HepG2 (cell line): ENCODE data around the gene SEC31A. TPM values are rescaled to one million over a fixed set of nuclear protein-coding genes. Genes with fewer than 3 reads are reported as not detected.

Source experiments
- CAMTA2 ChIP-seq: sonication (generic); formaldehyde crosslinking; IDR thresholded peaks from 2 replicates; pipeline ENCODE4 v1.4.0; 2020; ENCODE audit warnings: mild to moderate bottlenecking, missing genetic modification reagents, borderline replicate concordance
- SMARCE1 ChIP-seq: fragments of 450-650 bp; IDR thresholded peaks from 2 replicates; pipeline ENCODE4 v1.6.1; 2017; ENCODE audit warnings: borderline replicate concordance
- polyA plus RNA-seq, 8 experiments: library from polyadenylated mRNA; depleted of rRNA in 3 of 8; stranded (reverse) in 7 of 8; unstranded in 1 of 8; fragments of >200 nt; fragmentation: Illumina TruSeq in 4 of 8; extraction: Trizol in 4 of 8; gene quantifications; 2 replicates each; pipeline versions ENCODE4 v1.2.1 to v1.2.3, GENCODE V29; 2011 to 2016; ENCODE audit warnings: low read depth in 4 of 8, missing spikeins in 1 of 8, mixed read lengths in 1 of 8; ENCODE audit not compliant: insufficient read depth in 1 of 8
- total RNA-seq, 5 experiments: library from RNA; depleted of rRNA; stranded (reverse); fragments of >200 nt; fragmentation: Illumina TruSeq; extraction: Trizol; gene quantifications; 2 replicates each; pipeline ENCODE4 v1.2.3, GENCODE V29; 2016; ENCODE audit warnings: low read depth in 1 of 5
- TF ChIP-seq, protein P1 (sequence below), 2 experiments: fragments of 450-650 bp in 1 of 2; sonication (generic) in 1 of 2; formaldehyde crosslinking in 1 of 2; IDR thresholded peaks; 2 replicates each; pipeline versions ENCODE4 v1.6.1 to v1.8.0; 2016 to 2022; ENCODE audit warnings: antibody characterized with exemption in 1 of 2, mild to moderate bottlenecking in 1 of 2, missing genetic modification reagents in 1 of 2

Gene SEC31A
- total and polyA plus RNA-seq, 2 of the 13 experiments (the other 11 are each of a cell fraction or from before 2014, with no cell fraction given): 231 to 435 TPM

DNA sequence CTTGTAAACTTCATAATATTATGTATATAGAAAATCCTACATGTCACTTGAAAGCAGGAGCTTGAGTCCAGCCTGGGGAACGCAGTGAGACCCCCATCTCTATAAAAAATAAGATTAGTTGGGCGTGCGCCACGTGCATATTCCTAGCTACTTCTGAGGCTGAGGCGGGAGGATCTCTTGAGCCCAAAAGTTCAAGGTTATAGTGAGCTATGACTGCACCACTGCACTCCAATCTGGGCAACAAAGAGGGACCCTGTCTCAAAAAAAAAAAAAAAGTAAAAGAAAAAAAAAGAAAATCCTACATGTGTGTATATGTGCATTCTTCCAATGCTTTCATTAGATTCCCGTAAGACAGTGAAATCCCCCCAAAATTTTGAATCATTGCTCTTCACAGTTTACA, 1.7 kb downstream of the SEC31A start (continued):
- TF ChIP-seq, protein P1, sequence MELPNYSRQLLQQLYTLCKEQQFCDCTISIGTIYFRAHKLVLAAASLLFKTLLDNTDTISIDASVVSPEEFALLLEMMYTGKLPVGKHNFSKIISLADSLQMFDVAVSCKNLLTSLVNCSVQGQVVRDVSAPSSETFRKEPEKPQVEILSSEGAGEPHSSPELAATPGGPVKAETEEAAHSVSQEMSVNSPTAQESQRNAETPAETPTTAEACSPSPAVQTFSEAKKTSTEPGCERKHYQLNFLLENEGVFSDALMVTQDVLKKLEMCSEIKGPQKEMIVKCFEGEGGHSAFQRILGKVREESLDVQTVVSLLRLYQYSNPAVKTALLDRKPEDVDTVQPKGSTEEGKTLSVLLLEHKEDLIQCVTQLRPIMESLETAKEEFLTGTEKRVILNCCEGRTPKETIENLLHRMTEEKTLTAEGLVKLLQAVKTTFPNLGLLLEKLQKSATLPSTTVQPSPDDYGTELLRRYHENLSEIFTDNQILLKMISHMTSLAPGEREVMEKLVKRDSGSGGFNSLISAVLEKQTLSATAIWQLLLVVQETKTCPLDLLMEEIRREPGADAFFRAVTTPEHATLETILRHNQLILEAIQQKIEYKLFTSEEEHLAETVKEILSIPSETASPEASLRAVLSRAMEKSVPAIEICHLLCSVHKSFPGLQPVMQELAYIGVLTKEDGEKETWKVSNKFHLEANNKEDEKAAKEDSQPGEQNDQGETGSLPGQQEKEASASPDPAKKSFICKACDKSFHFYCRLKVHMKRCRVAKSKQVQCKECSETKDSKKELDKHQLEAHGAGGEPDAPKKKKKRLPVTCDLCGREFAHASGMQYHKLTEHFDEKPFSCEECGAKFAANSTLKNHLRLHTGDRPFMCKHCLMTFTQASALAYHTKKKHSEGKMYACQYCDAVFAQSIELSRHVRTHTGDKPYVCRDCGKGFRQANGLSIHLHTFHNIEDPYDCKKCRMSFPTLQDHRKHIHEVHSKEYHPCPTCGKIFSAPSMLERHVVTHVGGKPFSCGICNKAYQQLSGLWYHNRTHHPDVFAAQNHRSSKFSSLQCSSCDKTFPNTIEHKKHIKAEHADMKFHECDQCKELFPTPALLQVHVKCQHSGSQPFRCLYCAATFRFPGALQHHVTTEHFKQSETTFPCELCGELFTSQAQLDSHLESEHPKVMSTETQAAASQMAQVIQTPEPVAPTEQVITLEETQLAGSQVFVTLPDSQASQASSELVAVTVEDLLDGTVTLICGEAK (IDR thresholded peaks at IDR 0.05): no peak
- TF ChIP-seq, protein P1 (CRISPR knock-in tag; IDR thresholded peaks at IDR 0.05): no peak
- no peak for TF ChIP-seq SMARCE1
- TF ChIP-seq CAMTA2 (CRISPR knock-in tag): no peak
